Thyroid gland (tissue), 4 donors: ENCODE data around the gene DLG2.

Experiments
- POLR2A ChIP-seq, 2 donors: fragments of 450-650 bp; IDR thresholded peaks; one replicate each; pipeline ENCODE4 v1.6.1; 2017; ENCODE audit warnings: antibody characterized with exemption in 2 of 2, mild to moderate bottlenecking in 2 of 2, moderate library complexity in 1 of 2
- TF ChIP-seq, protein P1 (sequence below), 6 experiments: fragments of 200-600 bp in 3 of 6; fragments of 450-650 bp in 3 of 6; sonication (generic) in 3 of 6; IDR thresholded peaks; one replicate each; pipeline ENCODE4 v1.5.1; 2016 to 2019; ENCODE audit warnings: antibody characterized with exemption in 6 of 6, mild to moderate bottlenecking in 2 of 6, inconsistent platforms in 1 of 6, moderate library complexity in 1 of 6

DNA sequence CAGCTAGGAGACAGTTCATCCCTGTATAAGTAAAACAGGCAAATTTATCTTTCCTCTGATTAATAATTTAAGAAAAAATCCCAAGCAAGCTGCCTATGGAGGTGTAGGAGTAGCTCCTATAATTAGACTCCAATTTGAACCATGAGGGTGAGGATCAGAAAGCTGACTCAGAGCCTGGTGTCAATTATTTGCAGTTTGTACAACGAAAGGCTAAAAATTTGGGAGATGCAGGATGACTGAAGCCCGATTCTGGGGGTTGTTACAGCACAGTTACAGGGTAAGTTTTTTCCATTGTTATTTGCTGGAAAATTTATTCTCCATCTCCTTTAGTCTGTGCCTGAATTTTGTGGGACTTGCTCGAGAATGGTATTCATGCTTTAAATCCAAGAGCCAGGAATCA, 1981.6 kb downstream of the DLG2 start:
- TF ChIP-seq POLR2A (IDR thresholded peaks at IDR 0.05), result no peak
- TF ChIP-seq, protein P1, sequence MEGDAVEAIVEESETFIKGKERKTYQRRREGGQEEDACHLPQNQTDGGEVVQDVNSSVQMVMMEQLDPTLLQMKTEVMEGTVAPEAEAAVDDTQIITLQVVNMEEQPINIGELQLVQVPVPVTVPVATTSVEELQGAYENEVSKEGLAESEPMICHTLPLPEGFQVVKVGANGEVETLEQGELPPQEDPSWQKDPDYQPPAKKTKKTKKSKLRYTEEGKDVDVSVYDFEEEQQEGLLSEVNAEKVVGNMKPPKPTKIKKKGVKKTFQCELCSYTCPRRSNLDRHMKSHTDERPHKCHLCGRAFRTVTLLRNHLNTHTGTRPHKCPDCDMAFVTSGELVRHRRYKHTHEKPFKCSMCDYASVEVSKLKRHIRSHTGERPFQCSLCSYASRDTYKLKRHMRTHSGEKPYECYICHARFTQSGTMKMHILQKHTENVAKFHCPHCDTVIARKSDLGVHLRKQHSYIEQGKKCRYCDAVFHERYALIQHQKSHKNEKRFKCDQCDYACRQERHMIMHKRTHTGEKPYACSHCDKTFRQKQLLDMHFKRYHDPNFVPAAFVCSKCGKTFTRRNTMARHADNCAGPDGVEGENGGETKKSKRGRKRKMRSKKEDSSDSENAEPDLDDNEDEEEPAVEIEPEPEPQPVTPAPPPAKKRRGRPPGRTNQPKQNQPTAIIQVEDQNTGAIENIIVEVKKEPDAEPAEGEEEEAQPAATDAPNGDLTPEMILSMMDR (IDR thresholded peaks at IDR 0.05), result no peak
